Ovary (tissue), 3 donors: ENCODE data around the gene MYO3B.

Experiments used
- POLR2A ChIP-seq: fragments of 450-650 bp; IDR thresholded peaks from one replicate; pipeline ENCODE4 v1.6.1; 2017; ENCODE audit warnings: antibody characterized with exemption, mild to moderate bottlenecking, moderate library complexity
- TF ChIP-seq, protein P1 (sequence below), 3 donors: fragments of 450-650 bp in 2 of 3; fragments of 200-600 bp in 1 of 3; IDR thresholded peaks; one replicate each; pipeline versions ENCODE4 v1.5.1 to v1.8.0; 2016 to 2022; ENCODE audit warnings: antibody characterized with exemption in 3 of 3, mild to moderate bottlenecking in 1 of 3
- donor health status: DM: no; HTN: no; CAD: no.

DNA sequence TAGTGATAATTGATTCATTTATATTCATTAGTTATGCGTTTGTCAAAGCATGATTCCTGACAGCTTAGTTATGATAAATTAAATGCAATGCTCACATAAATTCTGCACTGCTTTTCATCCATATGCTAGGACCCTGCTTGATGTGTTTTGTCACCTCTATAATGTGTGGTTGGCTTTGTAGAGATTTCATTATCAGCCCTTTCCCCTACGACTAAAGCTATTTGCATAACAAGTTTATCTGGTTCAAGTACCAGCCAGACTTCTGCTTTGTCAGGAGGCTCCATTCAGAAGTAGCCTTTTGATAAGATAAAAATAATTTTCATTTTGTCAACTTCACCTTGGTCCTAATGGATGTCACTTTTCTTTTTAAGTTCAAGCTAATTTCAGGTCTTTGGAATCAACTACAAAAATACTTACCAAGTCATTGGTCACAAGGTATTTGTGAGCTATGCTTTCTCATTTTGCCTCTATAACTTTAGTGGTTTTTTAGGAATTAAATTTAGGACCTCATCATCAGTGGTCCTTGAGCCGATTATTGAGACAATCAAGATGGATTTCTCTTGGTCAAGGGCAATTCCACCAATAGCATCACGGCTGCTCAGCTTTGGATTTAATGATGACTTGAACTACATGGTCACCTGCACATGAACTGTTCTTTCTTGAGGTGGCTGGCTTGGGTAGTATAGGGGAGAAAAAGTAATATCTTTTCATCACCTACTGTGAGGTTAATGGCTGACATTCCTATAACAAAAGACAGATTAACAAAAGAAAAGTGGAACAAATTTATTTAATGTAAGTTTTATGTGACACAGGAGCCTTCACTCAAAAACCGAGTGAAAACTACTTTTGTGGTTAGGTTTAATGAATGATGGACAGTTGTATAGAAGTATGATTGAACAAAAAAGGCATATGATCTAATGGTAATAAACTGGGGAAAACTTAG is 162.1 kb downstream of the MYO3B start:
- TF ChIP-seq, protein P1, sequence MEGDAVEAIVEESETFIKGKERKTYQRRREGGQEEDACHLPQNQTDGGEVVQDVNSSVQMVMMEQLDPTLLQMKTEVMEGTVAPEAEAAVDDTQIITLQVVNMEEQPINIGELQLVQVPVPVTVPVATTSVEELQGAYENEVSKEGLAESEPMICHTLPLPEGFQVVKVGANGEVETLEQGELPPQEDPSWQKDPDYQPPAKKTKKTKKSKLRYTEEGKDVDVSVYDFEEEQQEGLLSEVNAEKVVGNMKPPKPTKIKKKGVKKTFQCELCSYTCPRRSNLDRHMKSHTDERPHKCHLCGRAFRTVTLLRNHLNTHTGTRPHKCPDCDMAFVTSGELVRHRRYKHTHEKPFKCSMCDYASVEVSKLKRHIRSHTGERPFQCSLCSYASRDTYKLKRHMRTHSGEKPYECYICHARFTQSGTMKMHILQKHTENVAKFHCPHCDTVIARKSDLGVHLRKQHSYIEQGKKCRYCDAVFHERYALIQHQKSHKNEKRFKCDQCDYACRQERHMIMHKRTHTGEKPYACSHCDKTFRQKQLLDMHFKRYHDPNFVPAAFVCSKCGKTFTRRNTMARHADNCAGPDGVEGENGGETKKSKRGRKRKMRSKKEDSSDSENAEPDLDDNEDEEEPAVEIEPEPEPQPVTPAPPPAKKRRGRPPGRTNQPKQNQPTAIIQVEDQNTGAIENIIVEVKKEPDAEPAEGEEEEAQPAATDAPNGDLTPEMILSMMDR (IDR thresholded peaks at IDR 0.05), result no peak
- no peak for TF ChIP-seq POLR2A
